A549 (cell line): ENCODE results near the gene HINT2.

Source experiments
- CHD4 ChIP-seq: fragments of 200-600 bp; sonication (generic); IDR thresholded peaks from 2 replicates; pipeline ENCODE4 v1.6.1; 2016; ENCODE audit warnings: antibody characterized with exemption, mild to moderate bottlenecking, borderline replicate concordance
- EP300 ChIP-seq, 2 experiments: fragments of >200 bp; sonication (Bioruptor Twin); formaldehyde crosslinking; IDR thresholded peaks; 2 replicates in 1 of 2; 3 replicates in 1 of 2; pipeline ENCODE4 v1.6.1; 2016 to 2017
- FOSL2 ChIP-seq, 2 experiments: fragments of 450-650 bp in 1 of 2; fragments of >200 bp in 1 of 2; sonication (Bioruptor Twin) in 1 of 2; formaldehyde crosslinking; IDR thresholded peaks; 2 replicates each; pipeline versions ENCODE4 v1.5.0 to v1.6.1; 2016 to 2020; ENCODE audit warnings: mild to moderate bottlenecking in 1 of 2, moderate library complexity in 1 of 2
- HDAC2 ChIP-seq: fragments of 200-600 bp; sonication (generic); IDR thresholded peaks from 2 replicates; pipeline ENCODE4 v1.6.1; 2016
- JUNB ChIP-seq: fragments of >200 bp; sonication (Bioruptor Twin); formaldehyde crosslinking; IDR thresholded peaks from 2 replicates; pipeline ENCODE4 v1.6.1; 2016
- NPAS2 ChIP-seq: fragments of 250-450 bp; sonication (Bioruptor Pico); IDR thresholded peaks from 2 replicates; pipeline ENCODE4 v1.8.0; 2022; ENCODE audit warnings: mild to moderate bottlenecking, moderate library complexity, borderline replicate concordance
- PHF8 ChIP-seq: fragments of 200-600 bp; sonication (generic); IDR thresholded peaks from 2 replicates; pipeline ENCODE4 v1.6.1; 2016; ENCODE audit warnings: low read depth, mild to moderate bottlenecking, antibody characterized with exemption, moderate library complexity, borderline replicate concordance
- POLR2A ChIP-seq: IDR thresholded peaks from 2 replicates; pipeline ENCODE4 v1.6.1; 2012; ENCODE audit warnings: mild to moderate bottlenecking, low read length
- RAD21 ChIP-seq, 2 experiments: fragments of >200 bp in 1 of 2; sonication (Bioruptor Twin) in 1 of 2; formaldehyde crosslinking in 1 of 2; IDR thresholded peaks in 1 of 2; conservative IDR thresholded peaks in 1 of 2; 2 replicates in 1 of 2; 3 replicates in 1 of 2; pipeline ENCODE4 v1.6.1; 2012 to 2018; ENCODE audit warnings: inconsistent platforms in 1 of 2
- RFX5 ChIP-seq: fragments of 450-650 bp; IDR thresholded peaks from 2 replicates; pipeline ENCODE4 v1.7.1; 2014; ENCODE audit warnings: antibody characterized with exemption, mild to moderate bottlenecking, moderate library complexity
- TF ChIP-seq, protein P1 (sequence below): fragments of >200 bp; sonication (Bioruptor Twin); formaldehyde crosslinking; IDR thresholded peaks from 3 replicates; pipeline ENCODE4 v1.5.1; 2016
- TF ChIP-seq, protein P2 (sequence below): IDR thresholded peaks from 2 replicates; pipeline ENCODE4 v1.6.1; 2012

DNA sequence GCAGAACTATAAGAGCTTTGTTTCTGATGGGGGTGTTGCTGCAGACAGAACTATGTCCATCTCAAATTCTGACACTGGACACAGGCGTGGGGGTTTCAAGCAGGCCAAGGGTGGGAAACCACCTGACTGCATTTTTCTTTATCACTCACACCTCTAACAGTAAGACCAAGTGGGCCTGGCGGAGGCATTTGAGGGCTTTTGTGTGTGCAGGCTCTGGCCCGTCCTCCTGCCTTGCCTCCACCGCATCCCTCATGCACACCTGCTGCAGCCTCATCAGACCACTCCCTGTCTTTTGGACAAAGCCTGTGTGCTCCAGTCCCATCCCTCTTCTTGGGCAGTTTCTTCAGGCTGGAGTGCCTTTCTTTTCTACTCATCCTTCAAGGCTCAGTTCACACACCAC lies 47.5 kb upstream of the HINT2 start:
- no peak for TF ChIP-seq EP300 (IDR thresholded peaks at IDR 0.05)
- no peak for TF ChIP-seq PHF8
- TF ChIP-seq HDAC2 = no peak
- TF ChIP-seq, protein P1, sequence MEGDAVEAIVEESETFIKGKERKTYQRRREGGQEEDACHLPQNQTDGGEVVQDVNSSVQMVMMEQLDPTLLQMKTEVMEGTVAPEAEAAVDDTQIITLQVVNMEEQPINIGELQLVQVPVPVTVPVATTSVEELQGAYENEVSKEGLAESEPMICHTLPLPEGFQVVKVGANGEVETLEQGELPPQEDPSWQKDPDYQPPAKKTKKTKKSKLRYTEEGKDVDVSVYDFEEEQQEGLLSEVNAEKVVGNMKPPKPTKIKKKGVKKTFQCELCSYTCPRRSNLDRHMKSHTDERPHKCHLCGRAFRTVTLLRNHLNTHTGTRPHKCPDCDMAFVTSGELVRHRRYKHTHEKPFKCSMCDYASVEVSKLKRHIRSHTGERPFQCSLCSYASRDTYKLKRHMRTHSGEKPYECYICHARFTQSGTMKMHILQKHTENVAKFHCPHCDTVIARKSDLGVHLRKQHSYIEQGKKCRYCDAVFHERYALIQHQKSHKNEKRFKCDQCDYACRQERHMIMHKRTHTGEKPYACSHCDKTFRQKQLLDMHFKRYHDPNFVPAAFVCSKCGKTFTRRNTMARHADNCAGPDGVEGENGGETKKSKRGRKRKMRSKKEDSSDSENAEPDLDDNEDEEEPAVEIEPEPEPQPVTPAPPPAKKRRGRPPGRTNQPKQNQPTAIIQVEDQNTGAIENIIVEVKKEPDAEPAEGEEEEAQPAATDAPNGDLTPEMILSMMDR = no peak
- no peak for TF ChIP-seq RFX5
- TF ChIP-seq CHD4 = no peak
- TF ChIP-seq POLR2A = no peak
- TF ChIP-seq FOSL2 (IDR thresholded peaks at IDR 0.05) = no peak
- TF ChIP-seq FOSL2 (CRISPR knock-in tag; IDR thresholded peaks at IDR 0.05) = no peak
- no peak for TF ChIP-seq RAD21 (conservative IDR thresholded peaks at IDR 0.05 in 1 of 2, IDR thresholded peaks at IDR 0.05 in 1 of 2)
- no peak for TF ChIP-seq JUNB
- no peak for TF ChIP-seq NPAS2
- TF ChIP-seq, protein P2, sequence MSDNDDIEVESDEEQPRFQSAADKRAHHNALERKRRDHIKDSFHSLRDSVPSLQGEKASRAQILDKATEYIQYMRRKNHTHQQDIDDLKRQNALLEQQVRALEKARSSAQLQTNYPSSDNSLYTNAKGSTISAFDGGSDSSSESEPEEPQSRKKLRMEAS = no peak
